GM12878 (cell line): Measurements from ENCODE around the gene SMIM13. TPM values are rescaled to one million over a fixed set of nuclear protein-coding genes. Genes with fewer than 3 reads are reported as not detected.

Source experiments
- ATAC-seq: fragments of 200-7000 bp; cut with Tn5 transposase; 3 replicates; pipeline ENCODE4 v1.9.1; 2020; ENCODE audit warnings: mild to moderate bottlenecking, moderate library complexity
- BruUV-seq: library from RNA; stranded (reverse); fragments of 400-500 nt; replicated peaks from 2 replicates; lab custom pipeline; 2021; lab: Mats Ljungman, UMichigan
- CTCF ChIA-PET: fragments of 300-600 bp; sonication (Branson Sonifier 250); formaldehyde crosslinking; extraction: SDS; loops from one replicate; lab custom pipeline; 2021; ENCODE audit warnings: inconsistent platforms; lab: Yijun Ruan, JAX
- POLR2A ChIA-PET: fragments of 350-600 bp; formaldehyde crosslinking; extraction: SDS; loops from one replicate; lab custom pipeline; 2021; ENCODE audit warnings: inconsistent platforms; lab: Charles Lee
- RAD21 ChIA-PET: fragments of 300-600 bp; sonication (Branson Sonifier 250); formaldehyde crosslinking; loops from one replicate; lab custom pipeline; 2023; ENCODE audit warnings: antibody characterized with exemption; ENCODE audit not compliant: unreplicated experiment; lab: Charles Lee
- SMC1A ChIA-PET: fragments of 300-600 bp; sonication (Branson Sonifier 250); formaldehyde crosslinking; loops from one replicate; lab custom pipeline; 2023; ENCODE audit not compliant: unreplicated experiment, uncharacterized antibody; lab: Charles Lee
- DNase-seq: peaks from one replicate; pipeline ENCODE4 v3.0.0-alpha.2; 2011; ENCODE audit warnings: low read depth, low spot score
- FAIRE-seq: peaks from 3 replicates; lab custom pipeline; 2011; peaks lifted over from hg19 to GRCh38; lab: Jason Lieb, UNC
- H2AFZ ChIP-seq: 2 replicates; pipeline ENCODE4 v1.6.0; 2011; ENCODE audit warnings: low read depth, low read length, control low read depth; ENCODE audit not compliant: control insufficient read depth
- H3K27ac ChIP-seq: 2 replicates; pipeline ENCODE4 v1.5.1; 2011; ENCODE audit warnings: control low read depth; ENCODE audit not compliant: control insufficient read depth, insufficient read depth
- H3K27me3 ChIP-seq, 2 experiments: replicated peaks in 1 of 2; 2 replicates each; pipeline versions ENCODE4 v1.6.0 to v1.6.1; 2011; ENCODE audit warnings: low read length in 1 of 2; ENCODE audit not compliant: control insufficient read depth in 2 of 2, insufficient read depth in 2 of 2
- H3K36me3 ChIP-seq, 2 experiments: 2 replicates each; pipeline ENCODE4 v1.5.1; 2011; ENCODE audit warnings: low read length in 1 of 2; ENCODE audit not compliant: control insufficient read depth in 2 of 2, insufficient read depth in 2 of 2
- H3K4me1 ChIP-seq: 2 replicates; pipeline ENCODE4 v1.6.1; 2011; ENCODE audit warnings: mild to moderate bottlenecking, low read length, moderate library complexity, mixed read lengths; ENCODE audit not compliant: control insufficient read depth, insufficient read depth
- H3K4me2 ChIP-seq: 2 replicates; pipeline ENCODE4 v1.6.0; 2011; ENCODE audit warnings: control low read depth; ENCODE audit not compliant: control insufficient read depth, insufficient read depth
- H3K4me3 ChIP-seq: fragments of 200-600 bp; sonication (generic); 2 replicates; pipeline ENCODE4 v1.5.1; 2016
- H3K79me2 ChIP-seq: 2 replicates; pipeline ENCODE4 v1.6.0; 2011; ENCODE audit warnings: low read length; ENCODE audit not compliant: control insufficient read depth, insufficient read depth
- H3K9ac ChIP-seq: 2 replicates; pipeline ENCODE4 v1.8.0; 2011; ENCODE audit warnings: low read length, control low read depth, mixed read lengths; ENCODE audit not compliant: control insufficient read depth, insufficient read depth
- H3K9me3 ChIP-seq: replicated peaks from 3 replicates; pipeline ENCODE4 v1.5.1; 2011; ENCODE audit warnings: mild to moderate bottlenecking, low read length; ENCODE audit not compliant: control insufficient read depth, insufficient read depth
- H4K20me1 ChIP-seq: 2 replicates; pipeline ENCODE4 v1.6.0; 2011; ENCODE audit not compliant: control insufficient read depth, insufficient read depth
- CBFB ChIP-seq: IDR thresholded peaks from 2 replicates; pipeline ENCODE4 v1.6.1; 2016; ENCODE audit warnings: antibody characterized with exemption, low read depth
- ETV6 ChIP-seq, 2 experiments: fragments of 450-650 bp in 1 of 2; IDR thresholded peaks in 1 of 2; conservative IDR thresholded peaks in 1 of 2; 2 replicates each; pipeline ENCODE4 v1.6.1; 2014; ENCODE audit warnings: antibody characterized with exemption in 1 of 2, borderline replicate concordance in 1 of 2, low read depth in 1 of 2, mild to moderate bottlenecking in 1 of 2, moderate library complexity in 1 of 2
- EZH2 ChIP-seq: IDR thresholded peaks from 2 replicates; pipeline ENCODE4 v1.6.1; 2012; ENCODE audit warnings: low read depth, mild to moderate bottlenecking, control low read depth, inconsistent platforms, low read length, borderline replicate concordance; ENCODE audit not compliant: control insufficient read depth
- HDGF ChIP-seq: fragments of 450-650 bp; IDR thresholded peaks from 2 replicates; pipeline ENCODE4 v1.6.1; 2016; ENCODE audit warnings: antibody characterized with exemption
- KLF5 ChIP-seq: fragments of 450-650 bp; IDR thresholded peaks from 2 replicates; pipeline ENCODE4 v1.6.1; 2014; ENCODE audit warnings: mild to moderate bottlenecking; ENCODE audit not compliant: partially characterized antibody
- NBN ChIP-seq: fragments of 450-650 bp; IDR thresholded peaks from 2 replicates; pipeline ENCODE4 v1.6.1; 2016
- PAX5 ChIP-seq: IDR thresholded peaks from 2 replicates; pipeline ENCODE4 v1.6.1; 2011; ENCODE audit warnings: low read depth, low read length, borderline replicate concordance
- POLR2AphosphoS5 ChIP-seq: IDR thresholded peaks from 2 replicates; pipeline ENCODE4 v1.6.1; 2011; ENCODE audit warnings: mild to moderate bottlenecking, low read length, inconsistent platforms
- RCOR1 ChIP-seq: conservative IDR thresholded peaks from 2 replicates; pipeline ENCODE4 v1.6.1; 2012; ENCODE audit warnings: low read depth, low read length, improper control_type of control experiment
- SIN3A ChIP-seq: IDR thresholded peaks from 2 replicates; pipeline ENCODE4 v1.6.1; 2012; ENCODE audit warnings: low read depth, low read length, improper control_type of control experiment
- SREBF1 ChIP-seq: IDR thresholded peaks from 2 replicates; pipeline ENCODE4 v1.6.1; 2012; ENCODE audit warnings: mild to moderate bottlenecking, low read length
- SRF ChIP-seq, 2 experiments: IDR thresholded peaks; 2 replicates each; pipeline ENCODE4 v1.6.1; 2011; ENCODE audit warnings: low read depth in 2 of 2, low read length in 2 of 2, mild to moderate bottlenecking in 1 of 2, moderate library complexity in 1 of 2
- STAT1 ChIP-seq: fragments of 450-650 bp; conservative IDR thresholded peaks from 2 replicates; pipeline ENCODE4 v1.6.1; 2014; ENCODE audit warnings: antibody characterized with exemption, mild to moderate bottlenecking
- ZZZ3 ChIP-seq: IDR thresholded peaks from 2 replicates; pipeline ENCODE4 v1.6.1; 2011; ENCODE audit warnings: low read depth; ENCODE audit not compliant: control insufficient read depth, insufficient read length
- WGBS: methylation state at CpG from one replicate; pipeline ENCODE4 v1.1.6; 2016; ENCODE audit warnings: low lambda C conversion rate; ENCODE audit not compliant: insufficient replicate concordance, insufficient coverage; ENCODE audit errors: missing lambda C conversion rate; 5-methylcytosine and 5-hydroxymethylcytosine counted together
- in situ Hi-C: fragments of 300-500 bp; cut with MboI; formaldehyde crosslinking; loops from 9 replicates; pipeline ENCODE4 v1.14.3; 2018; ENCODE audit warnings: mixed read lengths
- intact Hi-C: fragments of 100-400 bp; cut with micrococcal nuclease; formaldehyde crosslinking; loops from one replicate; pipeline ENCODE4 v1.14.2; 2022; ENCODE audit not compliant: unreplicated experiment
- polyA plus RNA-seq, 11 experiments: library from polyadenylated mRNA; depleted of rRNA in 4 of 11; unstranded in 6 of 11; stranded (reverse) in 5 of 11; fragments of >200 nt; fragmentation: Nextera tagmentation in 4 of 11; fragmentation: Illumina TruSeq in 1 of 11; extraction: Ambion mirVana in 4 of 11; extraction: Trizol in 1 of 11; gene quantifications; 1 replicate in 1 of 11; 2 replicates in 10 of 11; pipeline versions ENCODE4 v1.2.1 to v1.2.3, GENCODE V29; 2011 to 2016; ENCODE audit warnings: inconsistent platforms in 2 of 11, missing spikeins in 2 of 11, low read depth in 1 of 11
- total RNA-seq, 4 experiments: library from RNA; depleted of rRNA in 3 of 4; stranded (reverse); fragments of >200 nt in 3 of 4; fragmentation: Illumina TruSeq in 1 of 4; extraction: Trizol in 1 of 4; gene quantifications; 2 replicates each; pipeline versions ENCODE4 v1.2.1 to v1.2.3, GENCODE V29; 2013 to 2021
- TF ChIP-seq, protein P1 (sequence below): fragments of 450-650 bp; IDR thresholded peaks from 2 replicates; pipeline ENCODE4 v1.6.1; 2017; ENCODE audit warnings: mild to moderate bottlenecking, moderate library complexity
- TF ChIP-seq, protein P2 (sequence below): fragments of 450-650 bp; IDR thresholded peaks from 2 replicates; pipeline ENCODE4 v1.6.1; 2017; ENCODE audit warnings: low read depth, mild to moderate bottlenecking, moderate library complexity
- TF ChIP-seq, protein P3 (sequence below): fragments of 450-650 bp; IDR thresholded peaks from 2 replicates; pipeline ENCODE4 v1.6.1; 2017; ENCODE audit warnings: antibody characterized with exemption, mild to moderate bottlenecking, moderate library complexity

The SMIM13 gene
- total and polyA plus RNA-seq, 10 of the 15 experiments (the other 5 are each of a cell fraction or from before 2014, with no cell fraction given), result 2.0 to 8.5 (median 4.7) TPM

DNA sequence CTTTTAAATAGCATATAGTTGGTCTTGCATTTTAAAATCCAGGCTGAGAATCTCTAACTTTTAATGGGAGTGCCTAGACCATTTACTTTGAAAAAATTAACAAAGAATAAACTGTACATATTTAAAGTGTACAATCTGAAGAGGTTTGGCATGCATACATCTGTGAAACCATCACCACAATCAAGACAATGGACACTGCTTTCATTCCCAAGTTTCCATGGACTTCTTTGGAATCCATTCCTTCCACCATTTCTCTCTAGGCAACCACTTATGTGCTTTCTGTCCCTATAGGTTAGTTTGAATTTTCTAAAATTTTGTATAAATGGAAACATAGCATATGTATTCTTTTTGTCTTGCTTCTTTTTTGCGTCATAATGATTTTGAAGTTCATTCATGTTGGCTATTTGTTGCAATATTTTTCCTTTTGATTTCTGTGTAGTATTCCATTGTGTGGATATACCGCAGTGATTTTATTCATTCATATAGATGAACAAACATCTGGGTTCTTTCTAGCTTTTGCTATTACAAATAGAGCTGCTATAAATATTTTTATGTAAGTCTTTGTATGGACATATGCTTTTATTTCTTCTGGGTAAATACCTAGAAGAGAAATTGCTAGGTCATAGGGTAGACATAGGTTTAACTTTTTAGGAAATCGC is 88.0 kb downstream of the SMIM13 start:
- H3K9me3 ChIP-seq, result no peaks in the 10 kb centered on the region
- TF ChIP-seq PAX5, result no peak
- TF ChIP-seq POLR2AphosphoS5, result no peak
- TF ChIP-seq SREBF1, result no peak
- no peak for TF ChIP-seq EZH2
- TF ChIP-seq ZZZ3, result no peak
- no peak for TF ChIP-seq NBN
- TF ChIP-seq, protein P1, sequence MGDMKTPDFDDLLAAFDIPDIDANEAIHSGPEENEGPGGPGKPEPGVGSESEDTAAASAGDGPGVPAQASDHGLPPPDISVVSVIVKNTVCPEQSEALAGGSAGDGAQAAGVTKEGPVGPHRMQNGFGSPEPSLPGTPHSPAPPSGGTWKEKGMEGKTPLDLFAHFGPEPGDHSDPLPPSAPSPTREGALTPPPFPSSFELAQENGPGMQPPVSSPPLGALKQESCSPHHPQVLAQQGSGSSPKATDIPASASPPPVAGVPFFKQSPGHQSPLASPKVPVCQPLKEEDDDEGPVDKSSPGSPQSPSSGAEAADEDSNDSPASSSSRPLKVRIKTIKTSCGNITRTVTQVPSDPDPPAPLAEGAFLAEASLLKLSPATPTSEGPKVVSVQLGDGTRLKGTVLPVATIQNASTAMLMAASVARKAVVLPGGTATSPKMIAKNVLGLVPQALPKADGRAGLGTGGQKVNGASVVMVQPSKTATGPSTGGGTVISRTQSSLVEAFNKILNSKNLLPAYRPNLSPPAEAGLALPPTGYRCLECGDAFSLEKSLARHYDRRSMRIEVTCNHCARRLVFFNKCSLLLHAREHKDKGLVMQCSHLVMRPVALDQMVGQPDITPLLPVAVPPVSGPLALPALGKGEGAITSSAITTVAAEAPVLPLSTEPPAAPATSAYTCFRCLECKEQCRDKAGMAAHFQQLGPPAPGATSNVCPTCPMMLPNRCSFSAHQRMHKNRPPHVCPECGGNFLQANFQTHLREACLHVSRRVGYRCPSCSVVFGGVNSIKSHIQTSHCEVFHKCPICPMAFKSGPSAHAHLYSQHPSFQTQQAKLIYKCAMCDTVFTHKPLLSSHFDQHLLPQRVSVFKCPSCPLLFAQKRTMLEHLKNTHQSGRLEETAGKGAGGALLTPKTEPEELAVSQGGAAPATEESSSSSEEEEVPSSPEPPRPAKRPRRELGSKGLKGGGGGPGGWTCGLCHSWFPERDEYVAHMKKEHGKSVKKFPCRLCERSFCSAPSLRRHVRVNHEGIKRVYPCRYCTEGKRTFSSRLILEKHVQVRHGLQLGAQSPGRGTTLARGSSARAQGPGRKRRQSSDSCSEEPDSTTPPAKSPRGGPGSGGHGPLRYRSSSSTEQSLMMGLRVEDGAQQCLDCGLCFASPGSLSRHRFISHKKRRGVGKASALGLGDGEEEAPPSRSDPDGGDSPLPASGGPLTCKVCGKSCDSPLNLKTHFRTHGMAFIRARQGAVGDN, result no peak
- TF ChIP-seq KLF5, result no peak
- no peak for TF ChIP-seq STAT1
- no peak for TF ChIP-seq ETV6 (conservative IDR thresholded peaks at IDR 0.05 in 1 of 2, IDR thresholded peaks at IDR 0.05 in 1 of 2; ENCODE audit: borderline replicate concordance in 1 of 2, low read depth in 1 of 2)
- no peak for TF ChIP-seq SRF (IDR thresholded peaks at IDR 0.05; ENCODE audit: low read depth in 2 of 2, low read length in 2 of 2)
- TF ChIP-seq HDGF, result no peak
- TF ChIP-seq CBFB, result no peak
- TF ChIP-seq SIN3A, result no peak
- no peak for TF ChIP-seq RCOR1
- TF ChIP-seq, protein P2, sequence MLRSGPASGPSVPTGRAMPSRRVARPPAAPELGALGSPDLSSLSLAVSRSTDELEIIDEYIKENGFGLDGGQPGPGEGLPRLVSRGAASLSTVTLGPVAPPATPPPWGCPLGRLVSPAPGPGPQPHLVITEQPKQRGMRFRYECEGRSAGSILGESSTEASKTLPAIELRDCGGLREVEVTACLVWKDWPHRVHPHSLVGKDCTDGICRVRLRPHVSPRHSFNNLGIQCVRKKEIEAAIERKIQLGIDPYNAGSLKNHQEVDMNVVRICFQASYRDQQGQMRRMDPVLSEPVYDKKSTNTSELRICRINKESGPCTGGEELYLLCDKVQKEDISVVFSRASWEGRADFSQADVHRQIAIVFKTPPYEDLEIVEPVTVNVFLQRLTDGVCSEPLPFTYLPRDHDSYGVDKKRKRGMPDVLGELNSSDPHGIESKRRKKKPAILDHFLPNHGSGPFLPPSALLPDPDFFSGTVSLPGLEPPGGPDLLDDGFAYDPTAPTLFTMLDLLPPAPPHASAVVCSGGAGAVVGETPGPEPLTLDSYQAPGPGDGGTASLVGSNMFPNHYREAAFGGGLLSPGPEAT, result no peak
- TF ChIP-seq, protein P3, sequence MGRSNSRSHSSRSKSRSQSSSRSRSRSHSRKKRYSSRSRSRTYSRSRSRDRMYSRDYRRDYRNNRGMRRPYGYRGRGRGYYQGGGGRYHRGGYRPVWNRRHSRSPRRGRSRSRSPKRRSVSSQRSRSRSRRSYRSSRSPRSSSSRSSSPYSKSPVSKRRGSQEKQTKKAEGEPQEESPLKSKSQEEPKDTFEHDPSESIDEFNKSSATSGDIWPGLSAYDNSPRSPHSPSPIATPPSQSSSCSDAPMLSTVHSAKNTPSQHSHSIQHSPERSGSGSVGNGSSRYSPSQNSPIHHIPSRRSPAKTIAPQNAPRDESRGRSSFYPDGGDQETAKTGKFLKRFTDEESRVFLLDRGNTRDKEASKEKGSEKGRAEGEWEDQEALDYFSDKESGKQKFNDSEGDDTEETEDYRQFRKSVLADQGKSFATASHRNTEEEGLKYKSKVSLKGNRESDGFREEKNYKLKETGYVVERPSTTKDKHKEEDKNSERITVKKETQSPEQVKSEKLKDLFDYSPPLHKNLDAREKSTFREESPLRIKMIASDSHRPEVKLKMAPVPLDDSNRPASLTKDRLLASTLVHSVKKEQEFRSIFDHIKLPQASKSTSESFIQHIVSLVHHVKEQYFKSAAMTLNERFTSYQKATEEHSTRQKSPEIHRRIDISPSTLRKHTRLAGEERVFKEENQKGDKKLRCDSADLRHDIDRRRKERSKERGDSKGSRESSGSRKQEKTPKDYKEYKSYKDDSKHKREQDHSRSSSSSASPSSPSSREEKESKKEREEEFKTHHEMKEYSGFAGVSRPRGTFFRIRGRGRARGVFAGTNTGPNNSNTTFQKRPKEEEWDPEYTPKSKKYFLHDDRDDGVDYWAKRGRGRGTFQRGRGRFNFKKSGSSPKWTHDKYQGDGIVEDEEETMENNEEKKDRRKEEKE, result no peak

More for the DNA sequence above, 88.0 kb downstream of the SMIM13 start:
- Histone ChIP-seq H2AFZ (no peak overlapping the region), H3K79me2 (no peaks in the 10 kb centered on the region), H3K36me3 (peaks cover 7 to 24% of the 10 kb centered on the region in 2 experiments), H3K27me3 (no peaks in the 10 kb centered on the region), H3K27ac (no peak overlapping the region), H3K4me2 (no peak overlapping the region), H3K9ac (no peak overlapping the region), H3K4me1 (no peaks in the 10 kb centered on the region), H3K4me3 (no peak overlapping the region), H4K20me1 (no peaks in the 10 kb centered on the region)
- ChIA-PET SMC1A (interaction anchor here (1.0 kb wide), 1 partner anchor 111 kb away, joined by 3 read pairs; no protein-coding TSS in a partner anchor), CTCF (no interaction called here), RAD21 (no interaction called here), POLR2A (no interaction called here)
- ATAC-seq (no peak), FAIRE-seq (no peak), DNase-seq (no peak)
- in situ Hi-C loops, result no loop called here
- intact Hi-C loops, result no loop called here
- no TSS peak for BruUV-seq
- 97% methylated on average over 3 of the region's 3 CpGs for WGBS
